Measurements from ENCODE around the gene FLVCR2.

The FLVCR2 gene

DNA sequence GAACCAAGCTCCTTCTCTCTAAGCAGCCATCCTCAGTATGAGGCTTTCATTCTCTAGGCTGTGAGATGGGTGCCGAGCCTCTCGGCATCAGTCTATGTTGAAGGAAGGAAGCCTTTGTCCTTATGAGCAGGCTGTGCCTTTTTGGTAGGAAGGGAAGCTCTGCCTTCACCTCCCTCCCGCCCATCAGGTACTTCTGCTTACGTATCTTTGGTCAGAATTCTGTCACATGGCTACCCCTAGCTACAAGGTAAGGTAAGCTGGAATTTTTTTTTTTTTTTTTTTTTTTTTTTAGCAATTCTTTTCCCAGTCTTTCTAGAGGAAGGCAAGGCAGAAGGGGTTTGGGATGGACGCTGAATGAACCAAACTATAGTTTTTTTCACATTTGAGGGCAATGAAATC lies 39.3 kb upstream of the FLVCR2 start:
- TF ChIP-seq, protein P1, sequence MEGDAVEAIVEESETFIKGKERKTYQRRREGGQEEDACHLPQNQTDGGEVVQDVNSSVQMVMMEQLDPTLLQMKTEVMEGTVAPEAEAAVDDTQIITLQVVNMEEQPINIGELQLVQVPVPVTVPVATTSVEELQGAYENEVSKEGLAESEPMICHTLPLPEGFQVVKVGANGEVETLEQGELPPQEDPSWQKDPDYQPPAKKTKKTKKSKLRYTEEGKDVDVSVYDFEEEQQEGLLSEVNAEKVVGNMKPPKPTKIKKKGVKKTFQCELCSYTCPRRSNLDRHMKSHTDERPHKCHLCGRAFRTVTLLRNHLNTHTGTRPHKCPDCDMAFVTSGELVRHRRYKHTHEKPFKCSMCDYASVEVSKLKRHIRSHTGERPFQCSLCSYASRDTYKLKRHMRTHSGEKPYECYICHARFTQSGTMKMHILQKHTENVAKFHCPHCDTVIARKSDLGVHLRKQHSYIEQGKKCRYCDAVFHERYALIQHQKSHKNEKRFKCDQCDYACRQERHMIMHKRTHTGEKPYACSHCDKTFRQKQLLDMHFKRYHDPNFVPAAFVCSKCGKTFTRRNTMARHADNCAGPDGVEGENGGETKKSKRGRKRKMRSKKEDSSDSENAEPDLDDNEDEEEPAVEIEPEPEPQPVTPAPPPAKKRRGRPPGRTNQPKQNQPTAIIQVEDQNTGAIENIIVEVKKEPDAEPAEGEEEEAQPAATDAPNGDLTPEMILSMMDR (IDR thresholded peaks at IDR 0.05; ENCODE audit: low read depth, low read length) = no peak
- DNase-seq (ENCODE audit: extremely low read depth, low read depth) = no peak

GRCh38 chr14:75539561-75540478 lies 38.6 kb upstream of the FLVCR2 start:
- no peak for DNase-seq (ENCODE audit: extremely low read depth, low read depth)
- TF ChIP-seq, protein P1 (IDR thresholded peaks at IDR 0.05; ENCODE audit: low read depth, low read length) = no peak

DNA sequence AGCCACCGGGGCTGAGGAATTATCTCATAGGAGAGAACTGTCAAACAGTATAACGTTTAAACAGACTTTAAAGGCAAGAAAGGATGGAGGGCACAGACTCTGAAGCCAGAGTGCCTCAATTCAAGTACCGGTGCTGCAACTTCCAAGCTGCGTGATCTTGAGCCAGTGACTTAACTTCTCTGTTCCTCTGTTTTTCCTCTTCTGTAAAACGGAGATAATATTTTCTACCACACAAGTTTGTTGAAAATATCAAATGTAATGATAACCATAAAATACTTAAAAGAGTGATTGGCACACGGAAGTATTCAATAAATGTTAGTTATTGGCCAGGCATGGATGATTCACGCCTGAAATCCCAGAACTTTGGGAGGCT lies 38.0 kb upstream of the FLVCR2 start:
- DNase-seq (ENCODE audit: extremely low read depth, low read depth) = no peak
- TF ChIP-seq, protein P1 (IDR thresholded peaks at IDR 0.05; ENCODE audit: low read depth, low read length) = no peak

DNA sequence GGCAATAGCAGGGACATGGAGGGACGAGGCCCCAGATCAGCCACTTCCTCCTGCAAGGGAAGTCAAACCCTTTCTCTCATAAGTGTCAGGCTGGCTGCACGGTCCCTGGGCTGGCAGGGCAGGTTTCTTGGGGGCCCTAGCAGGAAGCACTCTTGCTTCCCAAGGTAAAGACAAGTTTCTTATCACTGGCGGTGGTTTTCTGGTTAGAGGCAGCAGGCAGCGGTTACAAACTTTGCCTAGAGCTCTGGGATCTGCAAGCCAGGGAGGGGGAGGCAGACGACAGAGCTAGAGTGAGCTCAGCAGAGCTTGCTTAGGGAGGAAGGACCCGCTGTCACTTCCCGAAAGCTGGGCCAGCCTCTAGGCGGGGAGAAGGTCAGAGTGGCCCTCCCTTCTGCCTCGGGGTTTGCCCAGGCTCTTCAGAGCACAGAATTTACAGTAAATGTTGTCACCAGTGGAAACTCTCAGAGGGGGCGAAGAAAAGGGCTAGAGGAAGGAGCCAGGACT lies 35.8 kb upstream of the FLVCR2 start:
- TF ChIP-seq, protein P1 (IDR thresholded peaks at IDR 0.05; ENCODE audit: low read depth, low read length) = no peak
- peak; percentile 4 for DNase-seq (ENCODE audit: extremely low read depth, low read depth)

DNA sequence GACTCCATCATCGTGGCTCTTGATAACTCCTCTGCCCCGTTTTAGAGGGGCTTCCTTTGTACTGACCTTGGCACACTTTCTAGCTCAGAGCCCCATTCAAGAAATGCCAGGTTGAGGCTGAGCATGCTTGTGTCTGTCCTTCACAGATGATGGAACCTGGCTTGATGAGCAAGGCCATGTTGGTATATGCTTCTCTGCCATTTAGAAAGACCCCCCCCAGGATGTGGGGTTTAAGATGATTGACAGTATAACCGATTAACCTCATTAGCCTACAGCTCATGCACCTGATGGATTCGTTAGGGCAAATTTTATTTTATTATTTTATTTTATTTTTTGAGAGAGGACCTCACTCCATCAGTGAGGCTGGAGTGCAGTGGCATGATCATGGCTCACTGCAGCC lies 35.2 kb upstream of the FLVCR2 start:
- no peak for DNase-seq (ENCODE audit: extremely low read depth, low read depth)
- TF ChIP-seq, protein P1 (IDR thresholded peaks at IDR 0.05; ENCODE audit: low read depth, low read length) = no peak

DNA sequence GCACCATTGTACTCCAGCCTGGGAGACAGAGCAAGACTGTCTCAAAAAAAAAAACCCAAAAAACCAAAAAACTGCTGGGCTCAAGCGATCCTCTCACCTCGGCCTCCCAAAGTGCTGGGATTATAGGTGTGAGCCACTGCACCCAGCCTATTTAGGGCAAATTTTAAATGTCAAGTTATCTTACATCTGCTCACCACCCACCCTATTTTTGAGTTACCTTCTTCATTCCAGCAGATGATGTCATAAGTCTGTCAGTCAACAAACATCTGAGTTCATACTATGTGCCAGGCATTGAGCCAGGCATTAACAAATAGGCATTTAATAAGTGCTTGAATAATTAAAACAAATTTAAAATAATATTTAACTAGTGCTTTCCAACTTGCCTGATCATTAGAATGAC lies 34.6 kb upstream of the FLVCR2 start:
- TF ChIP-seq, protein P1 (IDR thresholded peaks at IDR 0.05; ENCODE audit: low read depth, low read length) = no peak
- DNase-seq (ENCODE audit: extremely low read depth, low read depth) = no peak

DNA sequence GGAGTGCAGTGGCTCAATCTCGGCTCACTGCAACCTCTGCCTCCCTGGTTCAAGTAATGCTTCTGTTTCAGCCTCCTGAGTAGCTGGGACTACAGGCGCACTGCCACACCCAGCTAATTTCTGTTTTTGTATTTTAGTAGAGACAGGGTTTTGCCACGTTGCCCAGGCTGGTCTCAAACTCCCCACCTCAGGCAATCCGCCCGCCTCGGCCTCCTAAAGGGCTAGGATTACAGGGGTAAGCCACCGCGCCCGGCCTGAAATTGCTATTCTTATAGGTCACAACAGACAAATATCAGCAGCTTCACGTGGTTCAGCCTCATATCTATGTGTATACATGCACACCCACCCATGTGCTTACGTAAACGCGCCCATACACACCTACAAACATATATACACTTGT lies 32.5 kb upstream of the FLVCR2 start:
- no peak for DNase-seq (ENCODE audit: extremely low read depth, low read depth)
- TF ChIP-seq, protein P1 (IDR thresholded peaks at IDR 0.05; ENCODE audit: low read depth, low read length) = no peak

Measured in AG09319 (cell line).